HG03039 (cell line): ENCODE results near the gene ABCA4.
"Not testable (repeated sequence)": the region's sequence is repeated elsewhere in the genome, so short reads cannot be mapped to it uniquely, and the experiment has no call there.

Experiments
- ATAC-seq: cut with Tn5 transposase; IDR thresholded peaks from one replicate; pipeline ENCODE4 v1.9.1; 2021; ENCODE audit warnings: mild to moderate bottlenecking, moderate library complexity; ENCODE audit not compliant: unreplicated experiment

The ABCA4 gene

DNA sequence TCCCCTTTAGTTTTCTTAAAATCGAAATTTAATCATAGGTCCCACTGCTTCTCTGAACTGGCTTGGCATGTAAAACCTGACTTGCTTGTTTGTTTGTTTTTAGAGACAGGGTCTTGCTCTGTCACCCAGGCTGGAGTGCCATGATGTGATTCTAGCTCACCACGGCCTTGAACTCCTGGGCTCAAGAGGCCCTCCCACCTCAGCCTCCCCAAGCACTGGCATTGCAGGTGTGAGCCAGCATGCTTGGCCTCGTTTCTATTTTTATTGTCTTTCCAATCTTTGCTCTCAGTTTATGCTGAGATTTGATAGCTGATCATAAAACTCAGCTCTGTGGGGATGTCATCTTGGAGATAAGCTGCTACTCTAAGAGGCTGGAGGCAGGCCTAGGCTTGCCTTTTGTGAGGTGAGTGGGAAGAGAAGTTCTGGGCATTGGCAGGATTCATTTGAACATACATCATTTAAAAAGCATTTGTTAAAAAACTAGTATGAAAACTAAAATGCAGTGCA, 160.3 kb downstream of the ABCA4 start:
- ATAC-seq: no peak

- no peak for ATAC-seq
Observed at GRCh38 chr1:93959413-93959812, 161.5 kb downstream of the ABCA4 start.

DNA sequence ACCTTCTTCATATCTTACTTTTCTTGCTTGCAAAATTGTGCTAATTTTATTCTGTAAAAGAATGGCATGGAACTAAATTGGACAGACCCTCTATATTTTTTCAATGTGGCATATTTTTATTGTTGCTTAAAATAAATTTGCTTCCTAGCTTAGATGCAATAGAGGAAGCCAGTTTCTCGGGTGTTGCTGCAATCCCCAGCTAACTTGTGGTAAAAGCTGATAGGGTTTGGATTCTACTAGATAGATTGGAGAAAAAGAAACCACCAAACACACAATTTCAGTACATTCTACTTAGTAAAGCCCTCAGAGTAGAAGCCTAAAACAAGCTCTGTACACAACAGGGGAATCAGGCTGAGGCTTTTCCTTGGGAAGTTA, 162.2 kb downstream of the ABCA4 start:
- no peak for ATAC-seq

- ATAC-seq: no peak
Observed at GRCh38 chr1:93958032-93958725, 162.8 kb downstream of the ABCA4 start.

DNA sequence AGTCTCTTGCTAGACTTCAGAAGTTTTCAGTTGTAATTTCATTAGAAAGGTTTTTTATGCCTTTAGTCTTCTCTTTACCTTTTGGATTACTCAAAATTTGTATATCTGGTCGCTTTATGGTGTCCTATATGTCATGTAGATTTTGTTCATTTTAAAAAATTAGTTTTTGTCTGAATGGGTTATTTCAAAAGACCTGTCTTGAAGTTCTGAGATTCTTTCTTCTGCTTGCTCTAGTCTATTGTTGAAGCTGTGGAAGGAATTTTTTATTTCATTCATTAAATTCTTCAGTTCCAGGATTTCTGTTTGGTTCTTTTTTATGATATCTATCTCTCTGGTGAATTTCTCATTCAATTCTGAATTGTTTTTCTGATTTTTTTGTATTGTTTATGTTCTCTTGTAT, 165.2 kb downstream of the ABCA4 start:
- ATAC-seq: no peak

DNA sequence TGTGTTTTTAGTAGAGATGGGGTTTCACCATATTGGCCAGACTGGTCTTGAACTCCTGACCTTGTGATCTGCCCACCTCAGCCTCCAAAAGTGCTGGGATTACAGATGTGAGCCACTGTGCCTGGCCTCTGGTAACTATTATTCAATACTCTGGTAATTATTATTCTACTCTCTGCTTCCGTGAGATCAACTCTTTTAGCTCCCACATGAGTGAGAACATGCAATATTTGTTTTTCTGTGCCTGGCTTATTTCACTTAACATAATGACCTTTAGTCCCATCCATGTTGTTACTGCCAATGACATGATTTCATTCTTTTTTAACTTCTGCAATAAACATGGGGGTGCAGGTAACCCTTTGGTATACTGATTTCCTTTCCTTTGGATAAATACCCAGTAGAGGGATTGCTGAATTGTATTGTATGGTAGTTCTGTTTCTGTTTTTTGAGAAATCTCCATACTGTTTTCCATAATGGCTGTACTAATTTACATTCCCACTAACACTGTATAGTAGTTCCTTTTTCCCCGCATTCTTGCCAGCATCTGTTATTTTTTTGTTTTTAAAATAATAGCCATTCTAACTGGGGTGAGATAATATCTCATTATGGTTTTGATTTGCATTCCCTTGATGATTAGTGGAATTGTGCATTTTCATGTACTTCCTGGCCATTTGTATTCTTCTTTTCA, 173.8 kb downstream of the ABCA4 start:
- not testable (repeated sequence) for ATAC-seq
